ENCODE data around the gene LSAMP.

DNA sequence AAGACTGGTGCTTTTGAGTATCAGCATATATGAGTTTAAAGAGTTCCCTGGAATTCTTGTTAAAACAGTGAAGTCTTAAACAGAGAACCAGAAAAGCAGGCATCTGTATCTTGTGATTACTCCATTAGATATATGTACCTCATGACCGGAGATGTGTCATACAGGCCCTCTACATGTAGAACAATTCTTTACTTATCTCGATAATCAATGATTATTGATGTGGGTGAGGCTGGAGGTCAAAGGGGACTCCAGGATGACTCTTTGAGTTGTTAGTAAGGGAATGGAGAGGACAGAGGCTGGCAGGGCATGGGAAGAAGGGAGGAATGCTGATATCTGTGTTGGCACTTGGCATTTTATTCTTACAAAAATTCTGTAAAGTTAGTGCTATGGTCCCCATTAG, 666.3 kb downstream of the LSAMP start:
- TF ChIP-seq, protein P1, sequence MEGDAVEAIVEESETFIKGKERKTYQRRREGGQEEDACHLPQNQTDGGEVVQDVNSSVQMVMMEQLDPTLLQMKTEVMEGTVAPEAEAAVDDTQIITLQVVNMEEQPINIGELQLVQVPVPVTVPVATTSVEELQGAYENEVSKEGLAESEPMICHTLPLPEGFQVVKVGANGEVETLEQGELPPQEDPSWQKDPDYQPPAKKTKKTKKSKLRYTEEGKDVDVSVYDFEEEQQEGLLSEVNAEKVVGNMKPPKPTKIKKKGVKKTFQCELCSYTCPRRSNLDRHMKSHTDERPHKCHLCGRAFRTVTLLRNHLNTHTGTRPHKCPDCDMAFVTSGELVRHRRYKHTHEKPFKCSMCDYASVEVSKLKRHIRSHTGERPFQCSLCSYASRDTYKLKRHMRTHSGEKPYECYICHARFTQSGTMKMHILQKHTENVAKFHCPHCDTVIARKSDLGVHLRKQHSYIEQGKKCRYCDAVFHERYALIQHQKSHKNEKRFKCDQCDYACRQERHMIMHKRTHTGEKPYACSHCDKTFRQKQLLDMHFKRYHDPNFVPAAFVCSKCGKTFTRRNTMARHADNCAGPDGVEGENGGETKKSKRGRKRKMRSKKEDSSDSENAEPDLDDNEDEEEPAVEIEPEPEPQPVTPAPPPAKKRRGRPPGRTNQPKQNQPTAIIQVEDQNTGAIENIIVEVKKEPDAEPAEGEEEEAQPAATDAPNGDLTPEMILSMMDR (conservative IDR thresholded peaks at IDR 0.05; ENCODE audit: low read depth, low read length) = no peak
- no peak for TF ChIP-seq EZH2 (IDR thresholded peaks at IDR 0.05; ENCODE audit: low read length, unreplicated experiment)
- TF ChIP-seq EZH2phosphoT487 (IDR thresholded peaks at IDR 0.05; ENCODE audit: borderline replicate concordance, low read length) = no peak

Measured in PC-3 (cell line).